Fibroblast of skin of right quadriceps (primary cell): ENCODE results near the gene STARD13.
A peak's percentile ranks its signal among the peaks of the same experiment; 100 is the strongest.

Experiments used
- DNase-seq: peaks from one replicate; pipeline ENCODE4 v3.0.0-alpha.2; 2013

The STARD13 gene

DNA sequence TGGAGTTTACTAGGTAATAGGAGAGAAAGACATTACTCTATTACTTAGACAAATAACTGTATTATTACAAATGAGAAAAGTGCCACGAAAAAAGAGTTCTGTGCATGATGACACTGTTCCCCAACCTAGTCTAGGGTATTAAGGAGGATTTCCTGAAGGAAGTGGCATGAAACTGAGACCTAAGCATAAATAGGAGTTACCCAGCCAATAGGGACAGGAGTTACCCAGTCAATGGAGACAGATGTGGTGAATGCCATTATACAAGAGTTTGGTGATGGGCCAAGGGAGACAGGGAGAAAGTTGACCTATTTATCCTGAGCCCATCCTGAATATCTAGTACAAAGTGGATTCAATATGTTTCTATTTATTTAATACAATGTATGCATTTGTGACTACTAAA lies 203.9 kb downstream of the STARD13 start:
- no peak for DNase-seq

DNA sequence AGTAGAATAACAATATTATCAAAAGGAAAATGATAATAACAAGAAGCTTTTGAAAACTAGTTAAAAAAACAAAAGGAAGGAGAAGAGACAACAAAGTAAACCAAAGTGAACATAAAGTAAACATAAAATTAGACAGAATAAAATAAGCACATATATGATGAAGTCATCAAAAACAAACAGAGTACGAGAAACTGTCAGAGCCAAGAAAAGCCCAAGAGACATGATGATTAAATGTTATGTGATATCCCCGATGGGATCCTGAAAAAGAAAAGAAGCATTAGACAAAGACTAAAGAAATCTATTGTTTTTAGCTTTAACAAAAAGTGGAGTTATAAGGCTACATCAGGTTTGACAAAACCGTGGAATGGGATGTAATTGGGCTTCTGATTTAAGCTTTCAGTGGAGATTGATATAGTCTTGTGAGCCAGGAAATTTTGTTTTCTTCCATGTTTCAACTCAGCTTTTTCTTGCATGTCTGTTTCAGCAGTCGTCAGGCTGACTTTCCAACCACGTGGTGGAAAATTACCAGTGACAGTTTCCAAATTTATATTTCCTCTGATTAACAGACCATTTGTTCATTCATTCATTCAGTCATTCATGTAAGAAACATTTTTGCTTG lies 204.5 kb downstream of the STARD13 start:
- peak; percentile 21 for DNase-seq

DNA sequence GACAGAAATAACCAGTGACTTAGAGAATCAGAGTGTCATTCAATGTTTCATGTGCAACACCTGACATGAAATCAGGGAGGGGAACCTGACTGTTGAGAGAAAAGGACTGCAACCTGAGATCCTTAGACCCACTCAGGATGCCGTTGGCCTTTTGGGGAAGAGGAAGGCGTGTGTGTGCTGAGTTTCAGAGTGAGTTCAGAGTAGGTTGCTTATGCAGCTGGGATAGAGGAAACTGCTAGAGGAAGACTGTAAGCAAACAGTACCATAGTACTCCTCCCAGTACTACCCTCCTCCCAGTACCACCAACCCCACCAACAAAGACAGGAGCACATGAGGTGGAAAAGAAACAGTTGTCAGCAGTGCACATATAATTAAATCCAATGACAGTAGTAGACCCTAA lies 205.6 kb downstream of the STARD13 start:
- no peak for DNase-seq

DNA sequence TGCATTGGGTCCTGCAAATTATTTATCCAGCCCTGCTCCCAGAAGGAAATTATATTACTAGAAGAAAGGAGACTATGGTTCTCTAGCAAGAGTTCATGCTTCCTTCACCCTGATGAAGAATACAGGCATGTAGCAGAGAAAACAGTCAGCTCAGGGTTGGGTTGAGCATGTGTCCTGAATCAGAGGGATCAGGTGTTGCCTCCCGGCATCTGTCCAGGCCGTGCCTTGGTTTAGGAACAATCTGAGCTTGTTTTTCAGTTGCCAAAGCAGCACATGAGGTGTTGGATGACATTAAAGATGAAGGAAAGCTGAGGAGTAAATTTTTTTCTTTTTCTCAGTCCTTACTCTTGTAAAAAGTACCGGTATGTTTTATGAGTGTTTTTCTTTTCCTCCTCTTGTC lies 207.3 kb downstream of the STARD13 start:
- DNase-seq, result no peak

DNA sequence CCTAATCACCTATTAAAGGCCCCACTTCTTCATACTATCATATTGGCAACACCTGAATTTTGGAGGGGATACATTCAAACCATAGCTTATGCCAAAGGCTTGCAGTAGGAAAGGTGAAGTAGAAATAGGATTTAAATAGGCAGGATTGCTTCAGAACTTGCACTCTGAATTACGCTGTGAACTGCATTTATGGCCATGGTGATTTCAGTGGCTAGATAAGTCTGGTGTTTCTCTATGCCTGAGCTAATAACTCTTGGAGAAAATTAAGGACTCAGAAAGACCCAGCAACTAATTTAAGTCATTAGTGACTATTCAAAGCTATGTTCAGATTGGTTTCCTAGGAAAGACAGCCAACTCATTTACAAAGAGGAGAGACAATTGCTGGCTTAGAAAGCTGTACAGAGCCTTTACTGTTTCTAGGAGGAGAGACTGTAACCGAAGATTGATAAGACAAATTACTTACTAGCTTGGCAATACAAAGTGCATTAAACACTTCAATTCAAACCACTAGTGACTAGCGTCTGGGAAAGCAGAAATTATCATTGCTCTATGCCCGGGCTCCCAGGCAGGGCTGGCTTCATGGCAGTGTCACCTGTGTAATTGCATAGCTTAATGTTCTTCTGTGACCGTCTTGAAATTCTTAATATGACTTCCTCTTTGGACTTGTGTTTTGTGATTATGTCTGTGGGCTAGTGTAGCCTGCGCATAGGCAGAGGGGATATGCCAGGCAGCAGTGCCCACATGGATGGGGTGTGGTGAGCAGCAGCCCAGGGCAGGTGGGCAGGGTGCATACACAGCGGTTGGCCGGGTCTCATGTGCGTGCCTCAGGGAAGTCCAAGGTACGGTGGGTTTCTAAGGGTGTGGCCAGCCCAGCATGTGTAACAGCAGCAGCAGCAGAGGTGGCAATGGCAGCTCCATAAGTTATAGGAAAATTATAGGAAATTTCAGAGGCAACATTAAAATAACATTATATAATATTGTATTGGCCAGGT lies 209.3 kb downstream of the STARD13 start:
- DNase-seq, result no peak

DNA sequence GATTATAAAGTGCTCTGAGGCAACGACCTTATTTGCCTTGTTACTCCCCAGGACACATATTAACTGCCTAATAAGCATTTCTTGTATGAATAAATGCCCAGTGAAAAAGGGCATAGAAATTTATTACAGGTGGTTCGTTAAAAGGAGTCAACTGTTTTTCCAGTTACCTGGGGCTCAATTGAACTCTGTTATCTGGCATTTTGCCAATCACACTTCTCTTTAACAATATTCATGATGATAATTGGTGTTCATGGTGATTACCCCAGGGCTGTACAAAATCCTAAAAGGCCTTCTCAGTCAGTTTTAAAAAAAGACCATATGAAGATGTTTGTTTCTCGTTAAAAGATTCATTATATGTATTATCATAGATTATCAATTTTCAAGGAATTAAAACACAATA lies 212.2 kb downstream of the STARD13 start:
- DNase-seq, result no peak

DNA sequence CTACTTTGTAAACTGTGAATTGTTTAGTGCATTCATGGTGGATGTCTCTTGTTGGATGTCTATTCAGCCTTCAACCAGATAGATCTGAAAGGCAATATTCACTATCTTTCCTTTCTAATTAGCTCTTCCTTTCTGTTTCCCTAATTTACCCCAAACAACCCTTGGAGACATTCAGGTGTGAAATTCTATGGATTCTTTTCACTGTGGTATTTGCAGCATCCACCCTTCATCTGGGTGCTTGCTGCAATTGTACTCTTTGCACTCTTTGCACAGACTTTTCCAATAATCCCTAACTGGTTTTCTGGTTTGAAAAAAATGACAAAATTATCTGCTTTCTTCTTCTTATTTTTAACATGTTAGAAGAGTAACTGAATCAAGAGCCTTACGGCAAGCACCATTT lies 212.8 kb downstream of the STARD13 start:
- no peak for DNase-seq

DNA sequence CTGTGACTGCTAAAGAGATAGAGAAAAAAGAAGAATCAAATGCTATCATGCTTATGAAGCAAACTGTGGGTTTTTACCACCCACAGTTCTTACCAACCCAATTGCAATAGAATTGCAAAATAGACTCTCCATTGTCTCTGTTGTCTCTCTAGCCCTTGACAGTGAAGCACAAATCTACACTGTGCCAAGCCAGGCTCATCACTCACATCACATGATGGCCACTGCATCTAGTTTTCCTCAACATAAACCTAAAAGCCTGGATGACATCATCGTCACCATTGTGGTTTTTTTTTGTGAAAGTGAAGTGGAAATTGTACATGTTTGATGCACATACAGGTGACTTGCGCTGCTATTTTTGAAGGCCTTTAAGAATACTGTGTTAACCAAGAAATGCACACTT lies 213.3 kb downstream of the STARD13 start:
- no peak for DNase-seq

DNA sequence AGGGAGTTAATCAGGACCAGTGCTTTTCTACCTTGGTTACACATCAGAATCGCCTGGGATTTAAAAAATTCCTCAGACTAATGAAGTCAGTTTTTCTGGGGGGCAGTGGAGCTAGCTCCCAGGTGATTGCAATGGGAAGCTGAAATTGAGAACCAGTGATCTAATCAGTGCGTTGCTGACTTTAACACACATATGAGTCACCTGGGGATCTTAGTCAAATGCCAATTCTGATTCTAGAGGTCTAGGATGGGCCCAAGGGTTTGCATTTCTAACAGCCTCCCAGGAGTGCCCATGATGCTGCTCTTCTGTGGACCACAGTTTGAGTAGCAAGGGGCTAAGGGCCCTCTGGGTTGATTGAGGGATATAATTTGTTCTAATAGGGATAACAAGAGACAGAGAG lies 214.8 kb downstream of the STARD13 start:
- DNase-seq, result no peak

DNA sequence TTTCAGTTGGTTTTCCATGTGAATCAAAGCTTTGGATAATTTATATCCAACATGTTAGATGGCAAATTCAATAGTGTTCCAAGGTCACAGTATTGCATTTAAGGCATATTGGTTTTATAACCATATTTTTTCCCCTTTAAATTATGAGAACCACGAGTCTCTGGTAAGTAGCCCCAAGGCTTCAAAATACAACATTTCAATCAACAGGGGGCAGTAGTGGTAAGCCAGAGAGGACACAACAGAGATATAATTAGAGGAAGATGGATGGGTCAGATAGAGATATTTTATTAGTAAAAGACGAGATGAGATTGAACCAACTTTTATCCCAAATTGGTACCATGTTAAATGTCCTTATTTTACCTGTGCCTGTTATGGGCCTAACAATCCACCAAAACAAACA lies 216.2 kb downstream of the STARD13 start:
- DNase-seq, result no peak

DNA sequence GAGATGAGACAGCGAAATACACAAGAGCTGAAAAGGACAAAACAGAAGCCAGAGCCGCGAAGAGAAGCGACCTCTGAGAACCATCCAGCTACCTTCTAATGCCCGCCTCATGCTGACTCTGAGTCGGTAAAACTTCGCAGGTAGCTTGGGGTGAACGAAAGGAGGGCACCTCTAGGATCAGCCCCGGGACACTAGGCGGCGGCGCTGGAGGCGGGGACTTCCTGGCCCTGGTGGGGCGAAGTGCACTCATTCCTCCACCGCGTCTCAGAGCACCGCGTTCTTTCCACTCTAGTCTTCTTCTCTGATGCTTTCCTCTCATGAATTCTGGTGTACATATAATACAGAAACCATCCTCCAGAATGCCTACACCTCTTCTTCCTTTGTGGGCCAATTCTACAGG lies 219.2 kb downstream of the STARD13 start:
- DNase-seq, result no peak

DNA sequence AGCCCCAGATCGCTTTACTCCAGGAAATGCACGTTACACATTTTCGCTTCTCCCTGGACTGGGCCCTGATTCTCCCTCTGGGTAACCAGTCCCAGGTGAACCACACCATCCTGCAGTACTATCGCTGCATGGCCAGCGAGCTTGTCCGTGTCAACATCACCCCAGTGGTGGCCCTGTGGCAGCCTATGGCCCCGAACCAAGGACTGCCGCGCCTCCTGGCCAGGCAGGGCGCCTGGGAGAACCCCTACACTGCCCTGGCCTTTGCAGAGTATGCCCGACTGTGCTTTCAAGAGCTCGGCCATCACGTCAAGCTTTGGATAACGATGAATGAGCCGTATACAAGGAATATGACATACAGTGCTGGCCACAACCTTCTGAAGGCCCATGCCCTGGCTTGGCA lies 224.7 kb downstream of the STARD13 start:
- no peak for DNase-seq

DNA sequence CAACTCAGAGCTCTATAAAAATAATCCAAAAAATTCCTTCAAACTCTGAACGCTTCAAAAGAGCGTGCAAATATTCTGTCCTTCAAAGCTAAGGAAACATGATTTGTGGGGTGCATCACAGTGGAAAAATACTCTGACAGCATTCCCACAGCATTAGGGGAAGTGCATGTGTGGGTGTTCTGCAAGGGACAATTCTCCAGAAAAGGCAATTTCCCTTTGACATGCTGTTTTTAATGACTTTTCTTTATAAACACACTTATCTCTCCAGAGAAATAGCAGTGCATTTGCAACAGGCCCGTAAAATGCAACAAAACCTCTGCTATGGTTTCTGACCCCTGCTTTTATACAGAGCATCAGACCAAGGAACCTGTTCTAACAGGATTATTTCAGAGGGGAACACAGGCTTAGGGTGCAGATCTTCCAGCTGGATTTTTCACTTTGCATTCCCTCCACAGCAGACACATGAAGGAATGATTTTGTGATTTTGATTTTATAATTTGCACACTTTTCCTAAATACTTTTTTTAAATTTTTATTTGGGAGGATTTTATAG lies 226.7 kb downstream of the STARD13 start:
- no peak for DNase-seq

DNA sequence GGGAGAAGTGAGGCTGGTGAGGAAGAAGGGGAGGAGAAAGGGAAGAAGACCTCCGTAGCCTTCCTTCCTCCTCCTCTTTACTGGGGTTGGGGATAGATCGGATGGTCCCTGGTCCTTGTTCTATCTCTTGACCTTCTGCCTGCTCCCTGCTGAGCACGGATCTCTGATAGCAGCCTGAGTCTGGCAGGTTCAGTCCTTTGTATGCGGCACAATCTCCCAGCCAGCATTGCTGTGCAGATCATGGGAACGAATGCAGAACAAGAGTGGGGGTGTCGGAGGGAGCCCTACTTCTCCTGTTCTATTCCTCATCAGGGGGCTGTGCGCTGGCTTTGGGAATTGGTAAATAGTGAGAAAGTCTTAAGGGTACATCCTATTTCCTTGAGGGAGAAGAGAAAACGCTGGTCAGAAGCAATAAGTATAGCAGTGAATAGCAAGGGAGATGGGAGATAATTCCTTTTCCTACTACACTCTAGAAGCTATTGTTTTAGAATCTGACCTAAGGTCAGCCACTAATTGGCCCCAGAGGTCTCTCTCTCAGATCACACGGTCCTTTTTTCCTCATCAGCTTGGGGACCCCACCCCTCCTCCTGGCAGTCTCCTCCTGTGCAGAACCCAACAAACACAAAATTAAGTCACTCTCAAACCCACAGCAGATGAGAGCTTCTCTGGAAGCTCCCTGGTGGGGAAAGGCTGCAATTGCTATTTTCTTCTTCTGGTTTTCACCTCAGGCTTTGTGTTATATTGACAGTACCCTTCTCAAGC lies 228.4 kb downstream of the STARD13 start:
- DNase-seq, result no peak

DNA sequence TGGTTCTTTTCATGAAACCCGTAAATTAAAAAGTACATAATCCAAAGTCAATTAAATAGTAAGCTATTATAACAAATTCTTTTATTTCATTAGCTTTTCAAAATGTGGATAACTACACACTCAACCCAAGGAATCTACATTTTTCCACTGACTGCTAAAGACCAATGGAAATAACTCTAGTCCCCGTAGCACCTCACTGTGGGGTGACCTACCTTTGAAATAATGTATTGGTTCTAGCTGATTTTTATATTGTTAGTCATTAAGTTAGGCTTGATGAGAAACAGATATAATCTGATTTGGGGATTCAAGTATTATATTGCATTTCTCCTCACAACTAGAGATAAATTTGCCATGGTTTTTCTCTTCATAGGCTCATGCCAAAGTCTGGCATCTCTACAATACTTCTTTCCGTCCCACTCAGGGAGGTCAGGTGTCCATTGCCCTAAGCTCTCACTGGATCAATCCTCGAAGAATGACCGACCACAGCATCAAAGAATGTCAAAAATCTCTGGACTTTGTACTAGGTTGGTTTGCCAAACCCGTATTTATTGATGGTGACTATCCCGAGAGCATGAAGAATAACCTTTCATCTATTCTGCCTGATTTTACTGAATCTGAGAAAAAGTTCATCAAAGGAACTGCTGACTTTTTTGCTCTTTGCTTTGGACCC lies 232.0 kb downstream of the STARD13 start:
- peak; percentile 25 for DNase-seq
